Measurements from ENCODE around the gene RESF1.

RESF1 gene

GRCh38 chr12:31999692-32000091, 40.5 kb downstream of the RESF1 start:
- TF ChIP-seq CTCF (IDR thresholded peaks at IDR 0.05; ENCODE audit: low read depth, low read length): no peak
- H3K4me3 ChIP-seq (ENCODE audit: low read depth, low read length): no peak overlapping the region

- H3K4me3 ChIP-seq (ENCODE audit: low read depth, low read length): no peak overlapping the region
- TF ChIP-seq CTCF (IDR thresholded peaks at IDR 0.05; ENCODE audit: low read depth, low read length): no peak
Measured at GRCh38 chr12:32000373-32001005, 41.3 kb downstream of the RESF1 start.

GRCh38 chr12:32002848-32003493, 43.8 kb downstream of the RESF1 start:
- no peak for TF ChIP-seq CTCF (IDR thresholded peaks at IDR 0.05; ENCODE audit: low read depth, low read length)
- H3K4me3 ChIP-seq (ENCODE audit: low read depth, low read length): no peak overlapping the region

GRCh38 chr12:32003654-32004053, 44.4 kb downstream of the RESF1 start:
- TF ChIP-seq CTCF (IDR thresholded peaks at IDR 0.05; ENCODE audit: low read depth, low read length): no peak

GRCh38 chr12:32005496-32006125, 46.4 kb downstream of the RESF1 start:
- no peak overlapping the region for H3K4me3 ChIP-seq (ENCODE audit: low read depth, low read length)
- no peak for TF ChIP-seq CTCF (IDR thresholded peaks at IDR 0.05; ENCODE audit: low read depth, low read length)

More at GRCh38 chr12:32003654-32004053, 44.4 kb downstream of the RESF1 start:
- no peak overlapping the region for H3K4me3 ChIP-seq (ENCODE audit: low read depth, low read length)

All from WI38 (cell line).